ENCODE measurements around the gene CLCN3. TPM values are rescaled to one million over a fixed set of nuclear protein-coding genes. Genes with fewer than 3 reads are reported as not detected.

CLCN3 gene
- total RNA-seq, 1 experiment from 2014 or later = 29.1 TPM

- Mint-ChIP-seq H3K27ac (no peak overlapping the region), H3K9me3 (peaks cover 3% of the 10 kb centered on the region; the same call in 1 of the 2 replicates), H3K36me3 (no peaks in the 10 kb centered on the region), H3K4me1 (peaks cover 22% of the 10 kb centered on the region), H3K4me3 (no peak overlapping the region), H3K27me3 (ENCODE audit: low read depth) (no peaks in the 10 kb centered on the region)
- CTCF ChIA-PET = no interaction called here
- POLR2A ChIA-PET = no interaction called here
- DNase-seq (ENCODE audit: low spot score) (no peak), ATAC-seq (no peak)
- TF ChIP-seq ZNF219 (CRISPR knock-in tag; IDR thresholded peaks at IDR 0.05; ENCODE audit: borderline replicate concordance) = no peak
- no peak for TF ChIP-seq ZNF396 (CRISPR knock-in tag; IDR thresholded peaks at IDR 0.05; ENCODE audit: borderline replicate concordance)
- TF ChIP-seq SP1 (CRISPR knock-in tag; conservative IDR thresholded peaks at IDR 0.05) = no peak
- TF ChIP-seq PRDM15 (CRISPR knock-in tag; IDR thresholded peaks at IDR 0.05) = no peak
- no peak for TF ChIP-seq E2F5 (CRISPR knock-in tag; IDR thresholded peaks at IDR 0.05)
- TF ChIP-seq TEAD1 (CRISPR knock-in tag; IDR thresholded peaks at IDR 0.05) = no peak
- TF ChIP-seq ESRRA (CRISPR knock-in tag; IDR thresholded peaks at IDR 0.05; ENCODE audit: borderline replicate concordance) = no peak
- no peak for TF ChIP-seq ZNF532 (CRISPR knock-in tag; IDR thresholded peaks at IDR 0.05; ENCODE audit: borderline replicate concordance)
- TF ChIP-seq ZBTB43 (CRISPR knock-in tag; IDR thresholded peaks at IDR 0.05) = no peak
- no peak for TF ChIP-seq IRF1 (CRISPR knock-in tag; IDR thresholded peaks at IDR 0.05)
- no peak for TF ChIP-seq NR3C1 (CRISPR knock-in tag; conservative IDR thresholded peaks at IDR 0.05; ENCODE audit: low read depth)
- TF ChIP-seq ATF6 (CRISPR knock-in tag; IDR thresholded peaks at IDR 0.05) = no peak
- TF ChIP-seq PREB (CRISPR knock-in tag; IDR thresholded peaks at IDR 0.05; ENCODE audit: borderline replicate concordance) = no peak
- no peak for TF ChIP-seq ATF3 (CRISPR knock-in tag; conservative IDR thresholded peaks at IDR 0.05)
- no peak for TF ChIP-seq FOXJ3 (CRISPR knock-in tag; IDR thresholded peaks at IDR 0.05; ENCODE audit: borderline replicate concordance)
- TF ChIP-seq HMGA2 (CRISPR knock-in tag; IDR thresholded peaks at IDR 0.05) = no peak
- TF ChIP-seq ARID4B (CRISPR knock-in tag; IDR thresholded peaks at IDR 0.05; ENCODE audit: borderline replicate concordance) = no peak
These were observed 3.1 kb upstream of the CLCN3 start for GRCh38 chr4:169617306-169617705.
